ENCODE results near the gene PRRX2.

PRRX2 gene

DNA sequence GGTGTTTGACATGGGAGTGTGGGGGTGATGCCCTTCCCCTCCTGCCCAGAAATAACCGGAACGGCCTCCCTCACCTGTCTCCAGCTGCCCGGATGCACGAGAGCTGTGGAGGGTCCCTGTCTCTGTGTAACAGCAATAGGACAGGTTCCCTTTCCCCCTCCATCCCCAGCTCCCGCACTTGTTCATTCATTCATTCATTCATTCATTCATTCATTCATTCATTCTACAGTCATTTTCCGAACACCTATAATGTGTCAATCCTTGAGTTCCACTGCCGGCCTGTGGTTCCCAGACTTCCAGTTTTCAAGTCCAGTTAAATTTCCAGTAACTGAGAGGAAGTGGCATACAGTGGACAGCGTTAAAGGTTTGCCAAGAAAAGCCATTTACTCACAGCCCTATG is 7.3 kb downstream of the PRRX2 start:
- Histone ChIP-seq H3K4me3 (ENCODE audit: low read depth in 1 of 2, low read length in 2 of 2) (no peak overlapping the region), H3K27ac (ENCODE audit: low read length) (no peak overlapping the region), H3K36me3 (ENCODE audit: control insufficient read depth in 1 of 2, insufficient read depth in 2 of 2, low read length in 2 of 2) (no peaks in the 10 kb centered on the region), H3K4me1 (ENCODE audit: control insufficient read depth in 1 of 2, insufficient read depth in 2 of 2, low read length in 2 of 2) (no peaks in the 10 kb centered on the region), H3K9me3 (ENCODE audit: control insufficient read depth in 1 of 2, low read length in 2 of 2) (no peaks in the 10 kb centered on the region), H3K27me3 (ENCODE audit: low read depth, low read length) (peaks cover 2% of the 10 kb centered on the region)

DNA sequence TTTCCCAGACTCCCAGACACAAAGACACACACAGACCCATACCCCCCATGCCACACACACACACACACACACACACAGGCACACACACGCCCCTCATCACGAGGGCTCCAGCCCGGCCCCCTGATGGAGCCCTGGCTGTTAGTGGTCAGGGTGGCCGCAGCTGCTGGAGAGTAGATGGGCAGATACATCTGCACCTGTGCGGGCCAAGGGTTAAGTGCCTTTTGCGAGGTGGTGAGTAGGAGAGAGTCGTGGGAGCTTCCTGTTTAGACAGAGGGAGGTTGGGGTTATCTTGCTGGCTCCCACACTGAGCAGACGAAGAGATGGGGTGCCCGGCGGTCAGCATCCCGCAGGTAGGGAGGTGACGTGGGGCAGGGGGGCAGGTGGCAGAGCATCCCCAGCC is 8.2 kb downstream of the PRRX2 start:
- Histone ChIP-seq H3K27me3 (ENCODE audit: low read depth, low read length) (no peaks in the 10 kb centered on the region), H3K27ac (ENCODE audit: low read length) (no peak overlapping the region), H3K36me3 (ENCODE audit: control insufficient read depth in 1 of 2, insufficient read depth in 2 of 2, low read length in 2 of 2) (no peaks in the 10 kb centered on the region), H3K4me1 (ENCODE audit: control insufficient read depth in 1 of 2, insufficient read depth in 2 of 2, low read length in 2 of 2) (no peaks in the 10 kb centered on the region), H3K9me3 (ENCODE audit: control insufficient read depth in 1 of 2, low read length in 2 of 2) (no peaks in the 10 kb centered on the region), H3K4me3 (ENCODE audit: low read depth in 1 of 2, low read length in 2 of 2) (no peak overlapping the region)

DNA sequence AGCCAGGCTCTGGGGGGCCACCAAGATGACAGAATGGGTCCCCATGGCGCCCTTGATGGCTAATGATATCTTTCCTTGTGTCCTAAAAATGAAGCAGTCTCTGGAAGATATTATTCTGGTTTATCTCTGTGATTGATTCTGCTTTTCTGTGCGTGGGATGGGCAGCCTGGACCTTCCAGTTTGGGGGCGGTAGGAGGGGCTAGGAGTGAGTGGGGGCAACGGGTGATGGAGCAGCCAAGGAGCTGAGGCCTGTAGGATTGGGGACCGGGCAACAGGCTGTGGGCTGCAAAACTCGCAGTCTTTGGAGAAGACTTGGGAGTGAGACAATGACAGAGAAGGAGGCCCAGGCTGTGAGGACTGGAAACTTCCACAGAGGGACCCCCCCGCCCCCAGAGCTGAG is 8.8 kb downstream of the PRRX2 start:
- H3K36me3 ChIP-seq (ENCODE audit: control insufficient read depth in 1 of 2, insufficient read depth in 2 of 2, low read length in 2 of 2) = no peaks in the 10 kb centered on the region
- no peak overlapping the region for H3K27ac ChIP-seq (ENCODE audit: low read length)
- no peaks in the 10 kb centered on the region for H3K27me3 ChIP-seq (ENCODE audit: low read depth, low read length)
- H3K4me1 ChIP-seq (ENCODE audit: control insufficient read depth in 1 of 2, insufficient read depth in 2 of 2, low read length in 2 of 2) = no peaks in the 10 kb centered on the region
- H3K4me3 ChIP-seq (ENCODE audit: low read depth in 1 of 2, low read length in 2 of 2) = no peak overlapping the region
- H3K9me3 ChIP-seq (ENCODE audit: control insufficient read depth in 1 of 2, low read length in 2 of 2) = no peaks in the 10 kb centered on the region

DNA sequence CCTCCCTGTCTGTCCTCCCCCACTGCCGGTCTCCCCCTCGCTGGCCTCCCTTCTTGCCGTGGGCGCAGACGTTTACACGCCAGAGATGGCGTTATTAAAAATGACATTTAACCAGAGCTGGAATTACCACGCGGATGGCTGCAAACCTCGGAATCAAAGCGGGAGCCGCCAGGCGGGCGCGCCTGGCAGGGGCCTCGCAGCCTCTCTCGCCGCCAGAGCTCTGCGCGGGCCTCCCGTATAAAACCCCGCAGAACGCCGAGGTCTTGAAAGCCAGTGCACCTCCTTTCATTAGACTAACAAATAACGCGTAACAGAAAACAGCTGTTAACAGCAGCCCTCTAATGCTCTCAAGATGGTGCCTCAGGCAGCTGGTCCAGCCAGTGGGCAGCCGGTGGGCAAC is 10.2 kb downstream of the PRRX2 start:
- H3K9me3 ChIP-seq (ENCODE audit: control insufficient read depth in 1 of 2, low read length in 2 of 2) = no peaks in the 10 kb centered on the region
- H3K4me1 ChIP-seq (ENCODE audit: control insufficient read depth in 1 of 2, insufficient read depth in 2 of 2, low read length in 2 of 2) = no peaks in the 10 kb centered on the region
- no peaks in the 10 kb centered on the region for H3K27me3 ChIP-seq (ENCODE audit: low read depth, low read length)
- no peak overlapping the region for H3K4me3 ChIP-seq (ENCODE audit: low read depth in 1 of 2, low read length in 2 of 2)
- no peaks in the 10 kb centered on the region for H3K36me3 ChIP-seq (ENCODE audit: control insufficient read depth in 1 of 2, insufficient read depth in 2 of 2, low read length in 2 of 2)
- no peak overlapping the region for H3K27ac ChIP-seq (ENCODE audit: low read length)

DNA sequence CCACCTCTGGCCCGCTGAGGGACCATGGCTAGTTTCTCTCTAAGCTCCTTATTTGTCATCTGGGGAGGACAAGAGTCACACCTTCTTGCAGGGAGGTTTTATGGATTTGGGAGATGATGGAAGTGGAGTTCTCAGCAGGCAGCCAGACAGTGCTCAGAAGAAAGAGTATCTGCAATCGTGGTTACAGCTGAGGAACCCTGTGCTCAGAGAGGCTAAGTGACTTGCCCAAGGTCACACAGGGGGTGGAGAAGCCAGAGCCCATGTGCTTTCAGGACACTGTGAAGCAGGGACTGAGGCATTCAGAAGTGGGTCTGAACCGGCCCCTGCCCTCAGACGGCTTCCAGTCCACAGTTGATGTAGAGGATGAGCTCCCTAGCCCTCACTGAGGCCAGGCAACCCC is 10.8 kb downstream of the PRRX2 start:
- no peak overlapping the region for H3K4me3 ChIP-seq (ENCODE audit: low read depth in 1 of 2, low read length in 2 of 2)
- H3K27me3 ChIP-seq (ENCODE audit: low read depth, low read length) = no peaks in the 10 kb centered on the region
- H3K27ac ChIP-seq (ENCODE audit: low read length) = no peak overlapping the region
- no peaks in the 10 kb centered on the region for H3K36me3 ChIP-seq (ENCODE audit: control insufficient read depth in 1 of 2, insufficient read depth in 2 of 2, low read length in 2 of 2)
- H3K4me1 ChIP-seq (ENCODE audit: control insufficient read depth in 1 of 2, insufficient read depth in 2 of 2, low read length in 2 of 2) = no peaks in the 10 kb centered on the region
- no peaks in the 10 kb centered on the region for H3K9me3 ChIP-seq (ENCODE audit: control insufficient read depth in 1 of 2, low read length in 2 of 2)

DNA sequence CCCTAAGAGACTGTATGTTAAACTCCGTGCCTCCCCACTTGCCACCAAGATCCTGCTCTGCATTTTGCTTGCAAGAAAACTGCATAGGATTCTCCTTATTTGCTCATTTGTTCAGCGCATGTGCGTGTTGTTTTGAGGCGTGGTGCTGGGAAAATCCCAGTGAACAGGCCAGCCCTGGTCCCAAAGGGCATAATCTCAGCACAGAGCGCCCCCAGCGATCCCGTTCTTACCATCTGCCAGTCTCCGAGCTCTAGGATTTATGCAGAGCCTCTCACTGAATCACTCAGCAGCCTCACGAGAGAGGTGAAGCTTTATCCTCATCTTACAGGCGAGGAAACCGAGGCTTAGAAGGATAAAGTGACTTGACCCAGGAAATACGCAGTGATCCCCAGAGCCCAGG is 11.5 kb downstream of the PRRX2 start:
- no peaks in the 10 kb centered on the region for H3K9me3 ChIP-seq (ENCODE audit: control insufficient read depth in 1 of 2, low read length in 2 of 2)
- no peak overlapping the region for H3K27ac ChIP-seq (ENCODE audit: low read length)
- no peaks in the 10 kb centered on the region for H3K27me3 ChIP-seq (ENCODE audit: low read depth, low read length)
- no peaks in the 10 kb centered on the region for H3K36me3 ChIP-seq (ENCODE audit: control insufficient read depth in 1 of 2, insufficient read depth in 2 of 2, low read length in 2 of 2)
- no peak overlapping the region for H3K4me3 ChIP-seq (ENCODE audit: low read depth in 1 of 2, low read length in 2 of 2)
- no peaks in the 10 kb centered on the region for H3K4me1 ChIP-seq (ENCODE audit: control insufficient read depth in 1 of 2, insufficient read depth in 2 of 2, low read length in 2 of 2)

DNA sequence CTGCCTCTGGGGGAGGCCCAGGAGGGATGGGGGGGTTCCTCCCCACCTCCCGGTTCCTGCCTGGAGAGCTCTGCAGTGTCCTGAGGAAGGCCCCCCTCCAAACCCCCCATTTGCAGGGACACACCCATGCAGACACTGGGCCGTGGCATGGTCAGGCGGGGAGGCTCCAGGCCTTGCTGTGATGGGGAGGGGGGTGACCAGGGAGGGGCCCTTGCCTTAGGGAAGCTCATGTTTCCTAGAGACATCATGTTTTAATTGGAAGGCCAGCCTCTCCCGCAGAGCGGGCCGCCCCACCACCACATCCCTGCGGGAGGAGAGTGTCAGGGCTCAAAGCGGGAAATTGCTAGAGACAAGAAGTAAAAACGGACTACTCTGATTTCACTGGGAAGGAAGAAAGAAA is 12.0 kb downstream of the PRRX2 start:
- Histone ChIP-seq H3K27ac (ENCODE audit: low read length) (no peak overlapping the region), H3K9me3 (ENCODE audit: control insufficient read depth in 1 of 2, low read length in 2 of 2) (no peaks in the 10 kb centered on the region), H3K4me1 (ENCODE audit: control insufficient read depth in 1 of 2, insufficient read depth in 2 of 2, low read length in 2 of 2) (no peaks in the 10 kb centered on the region), H3K27me3 (ENCODE audit: low read depth, low read length) (no peaks in the 10 kb centered on the region), H3K4me3 (ENCODE audit: low read depth in 1 of 2, low read length in 2 of 2) (no peak overlapping the region), H3K36me3 (ENCODE audit: control insufficient read depth in 1 of 2, insufficient read depth in 2 of 2, low read length in 2 of 2) (no peaks in the 10 kb centered on the region)

DNA sequence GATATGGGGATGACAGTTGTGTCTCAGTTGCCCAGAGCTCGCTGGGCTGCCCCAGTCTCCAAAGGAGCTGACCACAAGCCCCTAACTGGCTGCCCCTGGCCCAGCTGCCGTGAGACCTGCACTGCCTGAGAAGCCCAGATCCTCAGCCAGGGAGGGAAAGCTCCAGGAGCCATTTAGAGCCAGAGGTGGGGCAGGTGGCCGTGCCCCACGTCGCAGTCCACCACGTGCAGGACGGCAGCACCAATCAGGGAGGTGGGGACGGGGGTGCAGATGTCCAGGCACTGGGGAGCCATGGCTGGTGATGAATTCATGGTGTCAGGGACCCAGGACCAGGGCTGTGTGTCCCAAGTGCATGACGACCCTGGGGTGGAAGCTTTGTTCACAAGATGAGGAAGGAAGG is 13.4 kb downstream of the PRRX2 start:
- no peaks in the 10 kb centered on the region for H3K27me3 ChIP-seq (ENCODE audit: low read depth, low read length)
- no peak overlapping the region for H3K27ac ChIP-seq (ENCODE audit: low read length)
- H3K4me3 ChIP-seq (ENCODE audit: low read depth in 1 of 2, low read length in 2 of 2) = no peak overlapping the region
- H3K9me3 ChIP-seq (ENCODE audit: control insufficient read depth in 1 of 2, low read length in 2 of 2) = no peaks in the 10 kb centered on the region
- H3K36me3 ChIP-seq (ENCODE audit: control insufficient read depth in 1 of 2, insufficient read depth in 2 of 2, low read length in 2 of 2) = no peaks in the 10 kb centered on the region
- H3K4me1 ChIP-seq (ENCODE audit: control insufficient read depth in 1 of 2, insufficient read depth in 2 of 2, low read length in 2 of 2) = no peaks in the 10 kb centered on the region

DNA sequence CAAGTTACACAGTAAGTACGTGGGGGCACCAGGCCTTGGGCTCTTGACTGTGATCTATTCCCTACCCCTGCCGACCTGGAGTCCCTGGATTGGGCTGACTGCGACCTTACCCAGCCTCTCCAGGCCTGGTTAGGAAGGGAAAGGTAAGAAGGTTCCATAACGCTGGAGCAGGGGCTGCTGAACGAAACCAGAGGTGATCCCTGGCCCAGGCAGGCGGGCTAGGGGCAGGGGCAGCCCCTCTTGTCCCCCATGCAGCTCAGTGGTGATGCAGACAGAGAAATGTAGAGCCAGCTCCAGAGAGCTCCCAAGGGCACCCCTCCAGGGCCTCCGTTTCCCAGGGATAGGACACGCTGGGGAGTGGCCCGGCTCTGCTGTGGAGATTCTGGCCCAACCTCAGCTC is 14.1 kb downstream of the PRRX2 start:
- H3K9me3 ChIP-seq (ENCODE audit: control insufficient read depth in 1 of 2, low read length in 2 of 2) = no peaks in the 10 kb centered on the region
- no peak overlapping the region for H3K4me3 ChIP-seq (ENCODE audit: low read depth in 1 of 2, low read length in 2 of 2)
- H3K27ac ChIP-seq (ENCODE audit: low read length) = no peak overlapping the region
- no peaks in the 10 kb centered on the region for H3K36me3 ChIP-seq (ENCODE audit: control insufficient read depth in 1 of 2, insufficient read depth in 2 of 2, low read length in 2 of 2)
- H3K27me3 ChIP-seq (ENCODE audit: low read depth, low read length) = no peaks in the 10 kb centered on the region
- no peaks in the 10 kb centered on the region for H3K4me1 ChIP-seq (ENCODE audit: control insufficient read depth in 1 of 2, insufficient read depth in 2 of 2, low read length in 2 of 2)

DNA sequence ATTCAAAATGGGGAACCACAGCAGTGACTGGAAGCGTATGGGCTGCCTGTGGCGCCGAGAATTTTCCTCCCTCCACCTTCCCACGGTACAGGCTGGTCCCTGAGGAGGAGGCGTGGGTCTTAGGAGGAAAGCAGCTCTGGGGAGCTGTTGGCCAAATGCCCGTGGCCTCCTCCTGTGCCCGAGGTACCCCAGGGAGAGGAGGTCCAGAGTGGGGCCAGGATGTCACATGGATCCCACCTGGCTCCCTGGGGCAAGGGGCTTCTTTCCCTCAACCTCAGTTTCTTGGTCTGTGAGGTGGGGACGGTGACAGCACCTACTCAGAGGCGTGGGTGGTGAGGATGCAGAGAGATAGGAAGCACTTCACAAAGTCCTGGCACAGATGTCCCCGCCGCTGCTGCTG is 16.5 kb downstream of the PRRX2 start:
- H3K27ac ChIP-seq (ENCODE audit: low read length) = no peak overlapping the region
- H3K27me3 ChIP-seq (ENCODE audit: low read depth, low read length) = no peaks in the 10 kb centered on the region
- no peaks in the 10 kb centered on the region for H3K36me3 ChIP-seq (ENCODE audit: control insufficient read depth in 1 of 2, insufficient read depth in 2 of 2, low read length in 2 of 2)
- H3K4me3 ChIP-seq (ENCODE audit: low read depth in 1 of 2, low read length in 2 of 2) = no peak overlapping the region
- no peaks in the 10 kb centered on the region for H3K4me1 ChIP-seq (ENCODE audit: control insufficient read depth in 1 of 2, insufficient read depth in 2 of 2, low read length in 2 of 2)
- H3K9me3 ChIP-seq (ENCODE audit: control insufficient read depth in 1 of 2, low read length in 2 of 2) = no peaks in the 10 kb centered on the region

DNA sequence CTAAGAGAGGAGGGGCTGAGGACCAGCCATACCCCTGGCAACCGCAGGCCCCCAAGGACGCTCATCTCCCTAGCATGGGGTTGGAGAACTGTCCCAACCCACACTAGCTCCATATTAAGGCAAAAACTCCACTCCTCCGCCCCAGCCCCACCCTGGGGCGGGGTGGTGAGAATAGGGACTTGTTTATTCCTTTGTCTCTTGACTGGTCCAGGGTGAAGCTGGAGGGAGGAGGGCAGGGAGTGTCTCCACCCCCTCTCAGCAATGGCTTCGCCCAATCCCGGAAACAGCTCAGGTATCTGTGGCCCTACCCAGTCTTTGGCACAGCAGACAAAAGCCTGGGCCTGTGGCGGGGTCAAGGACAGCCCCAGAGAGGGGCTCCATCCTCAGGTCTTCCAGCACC is 16.9 kb downstream of the PRRX2 start:
- H3K4me3 ChIP-seq (ENCODE audit: low read depth in 1 of 2, low read length in 2 of 2) = no peak overlapping the region
- no peaks in the 10 kb centered on the region for H3K9me3 ChIP-seq (ENCODE audit: control insufficient read depth in 1 of 2, low read length in 2 of 2)
- no peak overlapping the region for H3K27ac ChIP-seq (ENCODE audit: low read length)
- no peaks in the 10 kb centered on the region for H3K27me3 ChIP-seq (ENCODE audit: low read depth, low read length)
- H3K36me3 ChIP-seq (ENCODE audit: control insufficient read depth in 1 of 2, insufficient read depth in 2 of 2, low read length in 2 of 2) = no peaks in the 10 kb centered on the region
- H3K4me1 ChIP-seq (ENCODE audit: control insufficient read depth in 1 of 2, insufficient read depth in 2 of 2, low read length in 2 of 2) = no peaks in the 10 kb centered on the region

DNA sequence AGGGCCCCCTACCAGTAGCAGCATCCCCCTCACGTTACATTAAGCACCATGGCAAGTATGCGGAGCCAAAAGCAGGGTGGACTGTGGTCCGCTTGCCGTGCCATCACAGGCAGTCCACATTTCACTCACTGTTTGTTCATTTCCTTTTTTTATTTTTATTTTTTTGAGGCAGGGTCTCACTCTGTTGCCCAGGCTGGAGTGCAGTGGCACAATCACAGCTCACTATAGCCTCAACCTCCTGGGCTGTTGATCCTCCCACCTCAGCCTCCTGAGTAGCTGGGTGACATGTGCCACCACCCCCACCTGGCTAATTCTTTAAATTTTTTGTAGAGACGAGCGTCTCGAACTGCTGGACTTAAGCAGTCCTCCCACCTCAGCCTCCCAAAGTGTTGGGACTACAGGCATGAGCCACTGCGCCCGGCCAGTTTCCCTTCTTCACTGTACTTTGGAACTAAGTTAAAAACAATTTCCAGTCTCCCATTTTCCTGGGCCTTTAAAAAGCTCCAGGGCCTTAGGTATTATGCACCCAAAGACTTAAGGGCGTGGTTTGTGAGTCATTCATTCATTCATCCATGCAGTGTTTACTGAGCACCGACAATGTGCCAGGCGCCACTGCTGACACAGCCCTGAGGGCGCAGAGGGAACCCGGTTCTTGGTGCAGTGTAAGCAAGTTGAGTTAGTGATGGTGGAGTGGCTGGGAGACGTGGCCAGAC is 19.9 kb downstream of the PRRX2 start:
- Histone ChIP-seq H3K27ac (ENCODE audit: low read length) (no peak overlapping the region), H3K27me3 (ENCODE audit: low read depth, low read length) (no peaks in the 10 kb centered on the region), H3K9me3 (ENCODE audit: control insufficient read depth in 1 of 2, low read length in 2 of 2) (no peaks in the 10 kb centered on the region), H3K4me3 (ENCODE audit: low read depth in 1 of 2, low read length in 2 of 2) (no peak overlapping the region), H3K4me1 (ENCODE audit: control insufficient read depth in 1 of 2, insufficient read depth in 2 of 2, low read length in 2 of 2) (no peaks in the 10 kb centered on the region), H3K36me3 (ENCODE audit: control insufficient read depth in 1 of 2, insufficient read depth in 2 of 2, low read length in 2 of 2) (no peaks in the 10 kb centered on the region)
